ENCODE data around the gene LANCL2.

The LANCL2 gene

GRCh38 chr7:55472928-55473725, 108.0 kb downstream of the LANCL2 start:
- no peak for DNase-seq

GRCh38 chr7:55473932-55474331, 108.8 kb downstream of the LANCL2 start:
- no peak for DNase-seq

DNA sequence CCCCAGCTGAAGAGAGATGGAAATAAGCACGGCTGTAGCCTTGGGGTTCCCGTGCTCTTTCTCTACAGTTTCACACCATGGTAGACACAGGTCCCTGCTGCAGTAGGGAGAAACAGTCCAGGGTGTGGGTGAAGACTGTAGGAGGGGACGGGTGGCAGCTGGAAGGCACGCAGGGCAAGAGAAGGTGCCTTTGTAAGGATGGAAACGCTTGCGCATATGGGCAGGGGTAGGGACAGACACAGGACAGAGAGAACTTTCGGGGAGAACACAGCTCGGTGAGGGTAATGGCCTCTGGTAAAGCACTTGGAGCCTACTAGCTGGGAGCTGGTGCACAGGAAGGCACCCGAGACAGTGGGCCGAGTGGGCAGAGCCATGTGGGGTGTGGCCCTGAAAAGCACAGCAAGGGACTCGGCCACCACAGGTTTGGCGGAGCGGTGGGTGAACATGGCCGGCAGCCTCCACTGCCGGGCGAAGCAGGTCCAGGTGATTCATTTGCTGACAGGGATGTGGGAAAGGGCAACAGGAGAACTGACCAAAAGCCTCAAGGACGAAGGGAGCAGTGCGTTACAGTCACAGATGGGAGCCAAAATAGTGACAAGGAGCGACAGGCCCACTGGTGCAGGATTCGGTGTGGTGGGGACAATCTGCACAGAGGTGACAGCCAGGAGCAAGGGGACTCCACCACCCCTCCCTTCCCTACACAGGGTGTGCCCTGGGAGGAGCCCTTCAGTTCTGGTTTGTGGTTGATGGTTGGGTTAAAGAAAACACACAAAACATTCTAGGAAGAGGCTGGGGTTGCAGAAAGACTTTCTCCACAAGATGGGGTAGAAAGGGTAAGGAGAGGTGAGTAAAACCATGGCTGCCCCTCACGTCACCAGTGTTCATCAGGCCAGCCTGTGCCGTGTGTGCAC, 110.1 kb downstream of the LANCL2 start:
- DNase-seq = no peak

- peak; percentile 79 for DNase-seq
Measured at GRCh38 chr7:55475855-55476803, 111.0 kb downstream of the LANCL2 start.

DNA sequence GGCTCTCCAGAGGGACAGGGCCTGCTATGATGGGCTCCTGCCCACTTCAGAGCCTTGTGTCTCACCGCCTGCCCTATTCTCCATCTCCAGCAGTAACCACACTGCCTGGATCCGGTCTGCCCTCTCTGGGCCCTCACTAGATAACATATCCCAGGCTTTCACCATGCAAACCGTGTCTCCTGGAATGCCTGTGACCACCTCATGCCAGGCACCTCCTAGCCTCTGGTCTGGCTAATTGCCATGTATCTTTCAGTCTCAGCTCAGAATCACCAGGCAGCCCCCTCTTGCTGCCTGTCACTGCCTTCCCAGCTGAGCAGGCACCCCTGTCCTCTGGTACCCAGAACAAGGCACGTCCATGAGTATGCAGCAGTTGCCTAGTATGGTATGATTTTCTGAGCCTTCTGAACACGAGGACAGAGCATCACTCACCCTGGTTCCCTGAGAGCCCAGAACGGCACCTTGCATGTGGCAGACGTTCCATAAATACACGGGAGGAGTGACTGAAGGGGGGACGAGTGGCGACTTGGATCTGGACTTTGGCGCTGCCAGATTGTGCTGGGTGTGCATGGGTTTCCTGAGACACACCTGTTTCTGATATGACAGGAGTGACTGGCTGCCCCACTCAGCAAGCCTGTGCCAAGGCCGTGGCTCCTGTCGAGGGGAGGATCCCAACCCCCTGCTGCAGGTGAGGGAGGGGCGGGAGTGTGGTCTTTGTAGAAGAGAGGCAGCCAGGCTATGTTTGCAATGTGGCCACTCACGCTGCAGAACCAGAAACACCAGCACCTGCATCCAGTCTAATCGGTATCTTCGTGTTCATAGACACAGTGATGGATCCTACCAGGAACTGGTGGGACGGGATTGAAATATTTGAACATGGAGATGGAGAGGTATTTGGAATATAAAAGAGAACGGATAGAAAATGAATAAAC, 112.0 kb downstream of the LANCL2 start:
- peak; percentile 6 for DNase-seq

- DNase-seq = peak; percentile 95
Measured at GRCh38 chr7:55477781-55478374, 112.7 kb downstream of the LANCL2 start.

GRCh38 chr7:55478700-55479099, 113.6 kb downstream of the LANCL2 start:
- DNase-seq = no peak

DNA sequence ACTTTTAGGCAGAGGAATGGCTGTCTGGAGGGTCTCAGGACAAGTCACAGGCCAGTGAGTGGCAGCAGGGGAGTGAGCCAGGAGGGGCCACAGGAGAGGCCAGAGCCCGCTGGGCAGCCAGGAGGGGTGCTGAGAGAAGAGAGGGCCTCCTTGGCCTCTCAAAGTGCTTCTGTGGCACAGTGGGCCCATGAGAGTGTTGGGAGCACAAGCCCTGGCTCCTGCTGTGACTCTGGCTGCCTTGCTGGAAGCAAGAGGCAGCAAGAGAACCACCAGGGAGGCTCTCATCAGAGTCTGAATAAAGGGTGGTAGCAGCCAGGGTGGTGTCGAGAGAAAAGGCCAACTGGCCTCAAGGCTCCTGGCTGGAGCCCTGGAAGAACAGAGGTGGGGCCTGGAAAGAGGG, 116.0 kb downstream of the LANCL2 start:
- no peak for DNase-seq

- DNase-seq = no peak
Measured at GRCh38 chr7:55483046-55483445, 117.9 kb downstream of the LANCL2 start.
